ENCODE results near the gene GREB1. TPM values are rescaled to one million over a fixed set of nuclear protein-coding genes. Genes with fewer than 3 reads are reported as not detected.

Gene GREB1
- total RNA-seq, 1 experiment from 2014 or later = 0.62 TPM

DNA sequence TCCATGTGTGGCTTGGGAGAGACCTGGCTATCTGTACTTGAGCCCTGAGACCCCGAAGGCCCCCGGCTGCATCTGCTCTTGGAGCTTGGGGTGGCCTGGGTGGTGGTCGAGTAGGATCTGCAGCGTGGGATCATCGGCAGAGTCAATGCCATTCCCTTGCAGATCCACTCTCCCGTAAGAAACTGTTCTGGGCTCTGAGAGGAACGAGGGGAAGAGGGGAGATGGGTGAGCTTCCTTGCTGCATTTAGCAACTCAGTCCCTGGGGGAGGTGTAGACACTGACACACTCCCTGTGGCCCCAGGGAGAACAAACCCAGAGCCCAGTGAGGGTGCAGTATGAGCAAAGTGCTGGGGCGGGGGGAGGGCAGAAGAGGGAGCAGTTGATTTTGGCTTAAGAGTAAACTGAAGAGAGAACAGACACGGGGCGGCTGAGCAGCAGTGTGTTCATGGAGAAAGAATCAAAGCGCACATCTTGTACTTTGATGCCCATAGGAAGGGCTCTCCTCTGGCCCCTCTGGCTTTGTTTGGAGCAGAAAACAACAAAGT, 8.5 kb downstream of the GREB1 start:
- no peak overlapping the region for H3K4me2 ChIP-seq (ENCODE audit: low read length)
- peaks cover 81% of the 10 kb centered on the region for H3K27me3 ChIP-seq (ENCODE audit: low read length)
- no peak for ATAC-seq
- no peaks in the 10 kb centered on the region for H3K9me2 ChIP-seq (replicated peaks; ENCODE audit: low read length)
- H2AFZ ChIP-seq (ENCODE audit: low read length) = no peak overlapping the region
- no peaks in the 10 kb centered on the region for H3F3A ChIP-seq (ENCODE audit: low read length, unreplicated experiment)
- H3K4me1 ChIP-seq (ENCODE audit: insufficient read depth, low read length) = no peaks in the 10 kb centered on the region
- no peak overlapping the region for H3K4me3 ChIP-seq (ENCODE audit: low read length)
- H3K9ac ChIP-seq (ENCODE audit: low read length) = no peak overlapping the region
- no peaks in the 10 kb centered on the region for H3K9me3 ChIP-seq (ENCODE audit: low read length)
- POLR2A ChIA-PET (ENCODE audit: unreplicated experiment) = no interaction called here
- no peak for TF ChIP-seq CTCF (conservative IDR thresholded peaks at IDR 0.05; ENCODE audit: low read depth, low read length)
- CTCF ChIA-PET = no interaction called here
- no peaks in the 10 kb centered on the region for H4K20me1 ChIP-seq (ENCODE audit: low read length)
- intact Hi-C loops (cut with micrococcal nuclease) = no loop called here
- no TSS peak for BruUV-seq (replicated peaks)
- no peak for DNase-seq
- no peak overlapping the region for H3K27ac ChIP-seq (ENCODE audit: low read length)
- no peaks in the 10 kb centered on the region for H3K79me2 ChIP-seq (ENCODE audit: low read length)
- H3K36me3 ChIP-seq (ENCODE audit: low read depth, low read length) = no peaks in the 10 kb centered on the region

GRCh38 chr2:11543337-11544216, 9.7 kb downstream of the GREB1 start:
- H3K79me2 ChIP-seq (ENCODE audit: low read length) = no peaks in the 10 kb centered on the region
- no peak overlapping the region for H3K9ac ChIP-seq (ENCODE audit: low read length)
- H3K9me3 ChIP-seq (ENCODE audit: low read length) = no peaks in the 10 kb centered on the region
- POLR2A ChIA-PET (ENCODE audit: unreplicated experiment) = no interaction called here
- no peak overlapping the region for H2AFZ ChIP-seq (ENCODE audit: low read length)
- H4K20me1 ChIP-seq (ENCODE audit: low read length) = no peaks in the 10 kb centered on the region
- ATAC-seq (no peak), DNase-seq (no peak)
- no peaks in the 10 kb centered on the region for H3K4me1 ChIP-seq (ENCODE audit: insufficient read depth, low read length)
- no peaks in the 10 kb centered on the region for H3F3A ChIP-seq (ENCODE audit: low read length, unreplicated experiment)
- H3K36me3 ChIP-seq (ENCODE audit: low read depth, low read length) = no peaks in the 10 kb centered on the region
- no peak for TF ChIP-seq CTCF (conservative IDR thresholded peaks at IDR 0.05; ENCODE audit: low read depth, low read length)
- no peak for TF ChIP-seq EZH2 (IDR thresholded peaks at IDR 0.05; ENCODE audit: low read length, unreplicated experiment)
- TF ChIP-seq EZH2phosphoT487 (IDR thresholded peaks at IDR 0.05; ENCODE audit: borderline replicate concordance, low read length) = no peak
- H3K4me2 ChIP-seq (ENCODE audit: low read length) = no peak overlapping the region
- H3K27me3 ChIP-seq (ENCODE audit: low read length) = peaks cover 86% of the 10 kb centered on the region
- no peaks in the 10 kb centered on the region for H3K9me2 ChIP-seq (replicated peaks; ENCODE audit: low read length)
- CTCF ChIA-PET = no interaction called here
- BruUV-seq (replicated peaks) = no TSS peak
- H3K27ac ChIP-seq (ENCODE audit: low read length) = no peak overlapping the region
- H3K4me3 ChIP-seq (ENCODE audit: low read length) = no peak overlapping the region
- intact Hi-C loops (cut with micrococcal nuclease) = no loop called here

GRCh38 chr2:11546072-11546471, 12.2 kb downstream of the GREB1 start:
- Histone ChIP-seq H3K27ac (ENCODE audit: low read length) (no peak overlapping the region), H3K9me2 (replicated peaks; ENCODE audit: low read length) (no peaks in the 10 kb centered on the region), H3K79me2 (ENCODE audit: low read length) (no peaks in the 10 kb centered on the region), H4K20me1 (ENCODE audit: low read length) (no peaks in the 10 kb centered on the region), H3K27me3 (ENCODE audit: low read length) (peaks cover 82% of the 10 kb centered on the region), H3K9ac (ENCODE audit: low read length) (no peak overlapping the region), H3F3A (ENCODE audit: low read length, unreplicated experiment) (no peaks in the 10 kb centered on the region), H3K4me1 (ENCODE audit: insufficient read depth, low read length) (no peaks in the 10 kb centered on the region), H3K9me3 (ENCODE audit: low read length) (no peaks in the 10 kb centered on the region), H2AFZ (ENCODE audit: low read length) (no peak overlapping the region), H3K4me3 (ENCODE audit: low read length) (no peak overlapping the region), H3K36me3 (ENCODE audit: low read depth, low read length) (no peaks in the 10 kb centered on the region), H3K4me2 (ENCODE audit: low read length) (no peak overlapping the region)
- ATAC-seq (no peak), DNase-seq (no peak)
- ChIA-PET POLR2A (ENCODE audit: unreplicated experiment) (no interaction called here), CTCF (no interaction called here)
- intact Hi-C loops (cut with micrococcal nuclease) = no loop called here
- BruUV-seq (replicated peaks) = no TSS peak
- TF ChIP-seq EZH2 (IDR thresholded peaks at IDR 0.05; ENCODE audit: low read length, unreplicated experiment) = no peak
- no peak for TF ChIP-seq CTCF (conservative IDR thresholded peaks at IDR 0.05; ENCODE audit: low read depth, low read length)
- TF ChIP-seq EZH2phosphoT487 (IDR thresholded peaks at IDR 0.05; ENCODE audit: borderline replicate concordance, low read length) = no peak
